Uterus (tissue), 4 donors: ENCODE results near the gene PTPRE. TPM values are rescaled to one million over a fixed set of nuclear protein-coding genes. Genes with fewer than 3 reads are reported as not detected.

ENCODE experiments used
- DNase-seq, 2 donors: peaks; one replicate each; pipeline ENCODE4 v3.0.0-alpha.2; 2019 to 2020
- H3K27ac ChIP-seq, 2 donors: fragments of 200-600 bp; sonication (generic); 1 replicate in 1 of 2; 2 replicates in 1 of 2; pipeline ENCODE4 v1.5.1; 2016 to 2018
- H3K27me3 ChIP-seq, 2 donors: fragments of 200-600 bp; sonication (generic); one replicate each; pipeline ENCODE4 v1.5.1; 2018 to 2019; ENCODE audit warnings: control low read depth in 1 of 2
- H3K36me3 ChIP-seq, 2 donors: fragments of 200-600 bp; sonication (generic); one replicate each; pipeline ENCODE4 v1.5.1; 2019; ENCODE audit warnings: control low read depth in 1 of 2
- H3K4me1 ChIP-seq, 2 donors: fragments of 200-600 bp; sonication (generic); one replicate each; pipeline ENCODE4 v1.5.1; 2018 to 2019; ENCODE audit warnings: control low read depth in 1 of 2
- H3K4me3 ChIP-seq, 2 donors: fragments of 200-600 bp; sonication (generic); 1 replicate in 1 of 2; 2 replicates in 1 of 2; pipeline ENCODE4 v1.5.1; 2018 to 2019; ENCODE audit warnings: mild to moderate bottlenecking in 1 of 2
- H3K9me3 ChIP-seq, 2 donors: fragments of 200-600 bp; sonication (generic); one replicate each; pipeline ENCODE4 v1.5.1; 2019; ENCODE audit warnings: control low read depth in 1 of 2
- POLR2A ChIP-seq, 2 donors: fragments of 450-650 bp; IDR thresholded peaks; one replicate each; pipeline ENCODE4 v1.6.1; 2016; ENCODE audit warnings: antibody characterized with exemption in 2 of 2, mild to moderate bottlenecking in 1 of 2, moderate library complexity in 1 of 2
- intact Hi-C: fragments of 100-400 bp; cut with DNase I; formaldehyde crosslinking; loops from one replicate; pipeline ENCODE4 v1.15.1; 2023; ENCODE audit warnings: low total_unique reads
- total RNA-seq, 4 donors: library from RNA; depleted of rRNA in 3 of 4; stranded (reverse); fragments of >200 nt in 3 of 4; gene quantifications; one replicate each; pipeline versions ENCODE4 v1.1.0 to v1.2.4, GENCODE V29; 2014 to 2023
- TF ChIP-seq, protein P1 (sequence below), 4 experiments: fragments of 200-600 bp in 2 of 4; fragments of 450-650 bp in 2 of 4; sonication (generic) in 2 of 4; IDR thresholded peaks; one replicate each; pipeline ENCODE4 v1.5.1; 2016 to 2019; ENCODE audit warnings: antibody characterized with exemption in 4 of 4, mild to moderate bottlenecking in 2 of 4, moderate library complexity in 1 of 4
- donor health status: DM: yes; HTN: yes; CAD: no.

Gene PTPRE
- total RNA-seq, 4 donors from 2014 or later, result 9.4 to 18.9 (median 16.3) TPM

GRCh38 chr10:128058106-128058749, 151.3 kb downstream of the PTPRE start:
- no peak for DNase-seq
- H3K27ac ChIP-seq, result no peak overlapping the region

DNA sequence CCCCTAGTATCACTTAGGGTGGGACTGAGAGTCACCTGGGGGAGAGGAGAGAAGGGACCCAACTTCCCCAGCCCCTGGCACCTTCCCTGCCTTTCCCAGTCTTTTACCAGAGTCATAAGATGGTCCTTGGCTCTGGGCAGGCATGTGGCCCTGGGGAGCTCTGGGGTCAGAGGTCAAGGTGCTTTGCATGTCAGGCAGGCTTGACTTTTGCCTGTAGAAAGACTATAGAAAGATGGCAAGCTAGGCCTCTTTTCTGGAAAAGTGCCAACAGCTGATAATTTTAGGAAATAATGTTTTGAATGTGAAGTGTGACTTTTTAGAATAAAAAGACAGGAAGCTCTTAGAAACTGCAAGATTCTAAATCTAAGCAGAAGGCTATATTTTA, 151.8 kb downstream of the PTPRE start:
- no peak for TF ChIP-seq POLR2A (IDR thresholded peaks at IDR 0.05)
- TF ChIP-seq, protein P1, sequence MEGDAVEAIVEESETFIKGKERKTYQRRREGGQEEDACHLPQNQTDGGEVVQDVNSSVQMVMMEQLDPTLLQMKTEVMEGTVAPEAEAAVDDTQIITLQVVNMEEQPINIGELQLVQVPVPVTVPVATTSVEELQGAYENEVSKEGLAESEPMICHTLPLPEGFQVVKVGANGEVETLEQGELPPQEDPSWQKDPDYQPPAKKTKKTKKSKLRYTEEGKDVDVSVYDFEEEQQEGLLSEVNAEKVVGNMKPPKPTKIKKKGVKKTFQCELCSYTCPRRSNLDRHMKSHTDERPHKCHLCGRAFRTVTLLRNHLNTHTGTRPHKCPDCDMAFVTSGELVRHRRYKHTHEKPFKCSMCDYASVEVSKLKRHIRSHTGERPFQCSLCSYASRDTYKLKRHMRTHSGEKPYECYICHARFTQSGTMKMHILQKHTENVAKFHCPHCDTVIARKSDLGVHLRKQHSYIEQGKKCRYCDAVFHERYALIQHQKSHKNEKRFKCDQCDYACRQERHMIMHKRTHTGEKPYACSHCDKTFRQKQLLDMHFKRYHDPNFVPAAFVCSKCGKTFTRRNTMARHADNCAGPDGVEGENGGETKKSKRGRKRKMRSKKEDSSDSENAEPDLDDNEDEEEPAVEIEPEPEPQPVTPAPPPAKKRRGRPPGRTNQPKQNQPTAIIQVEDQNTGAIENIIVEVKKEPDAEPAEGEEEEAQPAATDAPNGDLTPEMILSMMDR (IDR thresholded peaks at IDR 0.05), result no peak
- Histone ChIP-seq H3K36me3 (no peaks in the 10 kb centered on the region), H3K27ac (no peak overlapping the region), H3K27me3 (no peaks in the 10 kb centered on the region), H3K4me1 (no peaks in the 10 kb centered on the region), H3K4me3 (no peak overlapping the region), H3K9me3 (no peaks in the 10 kb centered on the region)
- DNase-seq, result no peak
- intact Hi-C loops, result no loop called here

More at GRCh38 chr10:128058106-128058749, 151.3 kb downstream of the PTPRE start:
- Histone ChIP-seq H3K9me3 (no peaks in the 10 kb centered on the region), H3K4me3 (no peak overlapping the region), H3K27me3 (no peaks in the 10 kb centered on the region), H3K36me3 (no peaks in the 10 kb centered on the region), H3K4me1 (no peaks in the 10 kb centered on the region)
- TF ChIP-seq, protein P1 (IDR thresholded peaks at IDR 0.05), result no peak
- no peak for TF ChIP-seq POLR2A (IDR thresholded peaks at IDR 0.05)
- intact Hi-C loops, result no loop called here

- no peak overlapping the region for H3K27ac ChIP-seq
Measured at GRCh38 chr10:128059266-128059981, 152.5 kb downstream of the PTPRE start.

DNA sequence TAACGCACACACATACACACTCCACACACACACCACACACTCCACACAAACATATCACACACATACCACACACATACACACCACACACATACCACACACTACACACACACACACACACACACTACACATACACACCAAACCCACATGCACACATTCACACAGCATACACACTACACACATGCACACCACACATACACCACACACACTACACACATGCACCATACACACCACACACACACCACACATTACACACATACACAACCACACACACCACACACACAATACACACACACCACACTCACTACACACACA, 153.0 kb downstream of the PTPRE start:
- H3K9me3 ChIP-seq, result no peaks in the 10 kb centered on the region
- intact Hi-C loops, result no loop called here
- H3K36me3 ChIP-seq, result no peaks in the 10 kb centered on the region
- no peak for TF ChIP-seq POLR2A (IDR thresholded peaks at IDR 0.05)
- TF ChIP-seq, protein P1 (IDR thresholded peaks at IDR 0.05), result no peak
- no peaks in the 10 kb centered on the region for H3K27me3 ChIP-seq
- H3K4me3 ChIP-seq, result no peak overlapping the region
- H3K27ac ChIP-seq, result no peak overlapping the region
- no peak for DNase-seq
- no peaks in the 10 kb centered on the region for H3K4me1 ChIP-seq

More at GRCh38 chr10:128059266-128059981, 152.5 kb downstream of the PTPRE start:
- Histone ChIP-seq H3K27me3 (no peaks in the 10 kb centered on the region), H3K36me3 (no peaks in the 10 kb centered on the region), H3K4me3 (no peak overlapping the region), H3K9me3 (no peaks in the 10 kb centered on the region), H3K4me1 (no peaks in the 10 kb centered on the region)
- TF ChIP-seq, protein P1 (IDR thresholded peaks at IDR 0.05), result no peak
- no peak for TF ChIP-seq POLR2A (IDR thresholded peaks at IDR 0.05)
- intact Hi-C loops, result no loop called here
- no peak for DNase-seq
